Skeletal muscle tissue (tissue), 4 donors: Measurements from ENCODE around the gene RTN4IP1. TPM values are rescaled to one million over a fixed set of nuclear protein-coding genes. Genes with fewer than 3 reads are reported as not detected.
A peak's percentile ranks its signal among the peaks of the same experiment; 100 is the strongest.
"Not testable (repeated sequence)": the region's sequence is repeated elsewhere in the genome, so short reads cannot be mapped to it uniquely, and the experiment has no call there.

ENCODE experiments used
- H3K27ac ChIP-seq: one replicate; pipeline ENCODE4 v1.7.0; 2013; ENCODE audit warnings: mild to moderate bottlenecking, low read depth, low read length, inconsistent platforms
- H3K27me3 ChIP-seq, 3 donors: one replicate each; pipeline ENCODE4 v1.7.0; 2013; ENCODE audit warnings: low read length in 3 of 3; ENCODE audit not compliant: control insufficient read depth in 3 of 3, insufficient read depth in 3 of 3
- H3K36me3 ChIP-seq, 3 donors: one replicate each; pipeline ENCODE4 v1.7.0; 2013; ENCODE audit warnings: low read length in 3 of 3; ENCODE audit not compliant: control insufficient read depth in 3 of 3, insufficient read depth in 3 of 3
- H3K4me1 ChIP-seq, 3 donors: one replicate each; pipeline ENCODE4 v1.7.0; 2013; ENCODE audit warnings: low read length in 3 of 3, mild to moderate bottlenecking in 3 of 3; ENCODE audit not compliant: control insufficient read depth in 3 of 3, insufficient read depth in 3 of 3
- H3K4me3 ChIP-seq, 3 donors: one replicate each; pipeline ENCODE4 v1.7.0; 2013; ENCODE audit warnings: low read length in 3 of 3
- H3K9ac ChIP-seq, 3 donors: one replicate each; pipeline ENCODE4 v1.7.0; 2013; ENCODE audit warnings: low read length in 3 of 3, mild to moderate bottlenecking in 3 of 3, moderate library complexity in 2 of 3, low read depth in 1 of 3
- H3K9me3 ChIP-seq, 3 donors: one replicate each; pipeline ENCODE4 v1.7.0; 2013; ENCODE audit warnings: low read length in 3 of 3; ENCODE audit not compliant: control insufficient read depth in 3 of 3
- total RNA-seq: library from RNA; depleted of rRNA; stranded (reverse); fragments of >200 nt; gene quantifications from one replicate; pipeline ENCODE4 v1.2.3, GENCODE V29; 2014
- donor health status: Osteomylitis.

Gene RTN4IP1
- total RNA-seq, 1 donor from 2014 or later = 8.4 TPM

DNA sequence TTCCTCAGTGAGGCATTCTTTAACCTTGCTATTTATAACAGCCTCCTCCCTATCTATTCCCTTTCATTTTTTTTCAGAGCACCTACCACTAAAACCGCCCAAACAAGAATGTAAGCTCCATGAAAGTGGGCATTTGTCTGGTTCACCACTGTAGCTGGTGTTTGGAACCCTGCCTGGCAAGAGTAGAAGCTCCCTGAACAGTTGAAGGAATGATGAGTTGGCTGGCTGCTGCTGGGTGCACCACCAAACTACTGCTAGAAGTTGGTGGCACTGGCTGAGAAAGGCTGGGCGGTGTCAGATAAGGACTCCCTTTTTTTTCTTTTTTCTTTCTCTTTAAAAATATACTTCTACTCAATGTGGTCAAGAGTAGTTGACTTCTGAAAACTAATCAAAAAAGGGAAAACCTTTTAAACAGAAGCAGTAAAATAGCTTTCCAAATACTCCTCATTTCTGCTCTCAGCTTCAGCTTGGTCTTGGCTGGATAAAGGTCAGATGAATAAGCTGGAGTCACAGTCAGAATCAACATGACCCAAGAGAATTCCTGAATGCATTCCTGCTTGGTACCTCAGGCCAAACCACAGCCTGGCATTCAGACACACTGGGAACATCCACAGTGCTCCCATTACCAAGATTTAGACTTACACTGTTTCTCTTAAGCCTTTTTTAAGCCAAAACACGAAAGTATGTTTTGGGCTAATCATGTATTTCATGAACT, 38.0 kb downstream of the RTN4IP1 start:
- H3K27me3 ChIP-seq = no peaks in the 10 kb centered on the region
- H3K36me3 ChIP-seq = peaks cover 0 to 12% (median 6%) of the 10 kb centered on the region in 3 donors
- peaks cover 3 to 10% (median 9%) of the 10 kb centered on the region in 3 donors for H3K4me1 ChIP-seq
- H3K4me3 ChIP-seq = no peak overlapping the region
- no peak overlapping the region for H3K9ac ChIP-seq
- H3K9me3 ChIP-seq = no peaks in the 10 kb centered on the region
- peak overlapping the region; percentile 50 for H3K27ac ChIP-seq

DNA sequence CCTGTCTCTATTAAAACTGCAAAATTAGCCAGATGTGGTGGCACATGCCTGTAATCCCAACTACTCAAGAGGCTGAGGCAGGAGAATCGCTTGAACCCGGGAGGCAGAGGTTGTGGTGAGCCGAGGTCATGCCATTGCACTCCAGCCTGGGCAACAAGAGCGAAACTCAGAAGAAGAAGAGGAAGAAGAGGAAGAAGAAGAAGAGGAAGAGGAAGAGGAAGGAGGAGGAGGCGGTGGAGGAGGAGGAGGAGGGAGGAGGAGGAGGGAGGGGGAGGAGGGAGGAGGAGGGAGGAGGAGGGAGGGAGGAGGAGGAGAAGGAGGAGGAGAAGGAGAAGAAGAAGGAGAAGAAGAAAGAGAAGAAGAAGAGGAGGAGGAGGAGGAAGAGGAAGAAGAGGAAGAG, 40.4 kb downstream of the RTN4IP1 start:
- not testable (repeated sequence) for H3K4me1 ChIP-seq, H3K27me3 ChIP-seq, H3K9ac ChIP-seq, H3K9me3 ChIP-seq, H3K27ac ChIP-seq, H3K4me3 ChIP-seq
- H3K36me3 ChIP-seq = peaks cover 0 to 17% (median 12%) of the 10 kb centered on the region in 3 donors

DNA sequence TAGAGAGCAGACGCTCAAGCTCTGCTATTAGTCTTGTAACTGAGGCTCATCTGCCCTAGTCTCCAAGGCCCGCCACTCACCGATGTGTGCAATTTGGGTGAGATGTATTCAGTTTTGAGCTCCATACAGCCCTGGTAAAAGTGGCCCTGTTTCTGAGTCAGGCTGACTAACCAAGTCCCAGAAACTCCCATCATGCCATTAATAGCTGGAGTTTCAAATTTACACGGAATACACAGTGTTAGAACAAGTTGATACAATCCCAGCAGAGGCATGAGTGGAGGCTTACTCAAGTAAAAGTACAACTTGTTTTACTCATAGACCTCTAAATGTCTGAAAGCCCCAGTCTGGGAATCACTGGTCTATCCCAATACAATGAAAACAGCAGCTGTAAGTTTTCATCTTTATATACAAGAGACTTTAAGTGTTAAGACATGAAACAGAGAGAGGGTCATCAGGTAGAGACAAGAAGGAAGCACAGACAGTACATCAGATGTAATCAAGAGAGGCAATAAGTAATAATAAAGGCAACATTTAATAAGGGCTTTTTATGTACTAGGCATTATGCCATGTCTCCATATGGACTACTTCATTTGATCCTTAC, 42.4 kb downstream of the RTN4IP1 start:
- Histone ChIP-seq H3K4me3 (no peak overlapping the region), H3K9me3 (no peaks in the 10 kb centered on the region), H3K27me3 (no peaks in the 10 kb centered on the region), H3K9ac (no peak overlapping the region), H3K36me3 (peaks cover 5 to 25% (median 21%) of the 10 kb centered on the region in 3 donors), H3K4me1 (peaks cover 3 to 10% (median 9%) of the 10 kb centered on the region in 3 donors), H3K27ac (no peak overlapping the region)

GRCh38 chr6:106581468-106581867, 47.8 kb downstream of the RTN4IP1 start:
- Histone ChIP-seq H3K4me1 (peaks cover 0 to 9% (median 5%) of the 10 kb centered on the region in 3 donors), H3K4me3 (no peak overlapping the region), H3K36me3 (peaks cover 8 to 19% (median 15%) of the 10 kb centered on the region in 3 donors), H3K9me3 (no peaks in the 10 kb centered on the region), H3K27ac (peak overlapping the region; percentile 39), H3K27me3 (no peaks in the 10 kb centered on the region), H3K9ac (no peak overlapping the region)

DNA sequence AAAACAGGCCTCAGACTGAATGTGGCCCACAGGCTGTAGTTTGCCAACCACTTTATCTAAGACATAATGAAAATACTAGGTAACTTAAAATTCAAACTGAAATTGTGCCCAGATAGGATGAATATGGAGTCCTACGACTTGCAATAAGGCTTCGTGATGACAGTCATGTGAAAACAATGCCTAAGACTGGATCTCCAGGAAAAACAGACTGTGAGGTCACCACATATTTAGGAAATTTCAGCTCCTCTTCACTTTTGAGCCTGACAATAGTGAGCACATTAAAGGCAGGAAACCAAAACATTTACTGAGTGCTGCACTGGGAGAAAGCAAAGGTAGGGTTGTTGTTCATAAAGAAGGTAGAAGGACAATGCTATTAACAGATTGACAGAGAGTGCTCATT, 50.0 kb downstream of the RTN4IP1 start:
- H3K9me3 ChIP-seq = no peaks in the 10 kb centered on the region
- no peak overlapping the region for H3K9ac ChIP-seq
- no peak overlapping the region for H3K4me3 ChIP-seq
- H3K36me3 ChIP-seq = peaks cover 8 to 19% (median 14%) of the 10 kb centered on the region in 3 donors
- H3K4me1 ChIP-seq = peaks cover 0 to 21% (median 20%) of the 10 kb centered on the region in 3 donors
- H3K27ac ChIP-seq = no peak overlapping the region
- H3K27me3 ChIP-seq = no peaks in the 10 kb centered on the region

- peaks cover 3 to 28% (median 11%) of the 10 kb centered on the region in 3 donors for H3K36me3 ChIP-seq
- H3K9ac ChIP-seq = peak overlapping the region; percentile 37 to 69 (median 48)
- no peaks in the 10 kb centered on the region for H3K27me3 ChIP-seq
- peak overlapping the region; percentile 87 for H3K27ac ChIP-seq
- no peaks in the 10 kb centered on the region for H3K9me3 ChIP-seq
- H3K4me3 ChIP-seq = no peak overlapping the region
- H3K4me1 ChIP-seq = peaks cover 0 to 30% (median 23%) of the 10 kb centered on the region in 3 donors
Observed at GRCh38 chr6:106574741-106575458, 54.4 kb downstream of the RTN4IP1 start.

DNA sequence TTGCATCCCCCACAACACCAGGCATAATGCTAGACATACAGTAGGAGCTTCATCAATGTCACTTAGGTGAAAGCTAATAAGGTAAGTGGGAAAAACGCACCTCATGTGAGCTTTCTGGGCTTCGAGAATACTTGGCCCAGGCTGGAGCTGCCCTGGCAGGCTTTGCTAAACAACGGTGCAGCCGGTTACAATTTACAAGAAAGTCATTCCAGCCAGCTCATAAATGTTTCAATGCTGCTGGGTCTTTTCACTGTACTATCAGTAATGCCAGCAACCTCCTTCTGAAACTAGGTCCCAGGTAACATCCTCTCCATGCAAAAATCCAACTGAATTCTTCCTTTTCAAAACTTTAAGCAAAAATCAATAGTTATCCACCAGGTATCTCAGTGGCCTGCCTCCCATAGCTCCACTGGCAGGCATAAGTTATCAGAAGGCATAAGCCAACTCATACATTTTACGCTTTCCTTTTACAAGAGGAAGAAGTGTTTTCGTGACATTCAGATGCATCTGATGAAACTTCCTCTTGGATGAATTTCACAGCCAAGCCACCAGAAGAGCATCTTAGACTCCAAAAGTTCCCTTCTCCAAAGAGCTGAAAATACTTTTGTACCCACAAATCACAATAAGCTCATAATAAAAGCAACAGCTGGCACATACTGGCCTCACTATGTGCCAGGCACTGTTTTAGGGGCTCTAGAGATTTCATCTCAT, 56.3 kb downstream of the RTN4IP1 start:
- Histone ChIP-seq H3K27ac (no peak overlapping the region), H3K9me3 (no peaks in the 10 kb centered on the region), H3K9ac (peak overlapping the region in 1 of 3 donors; percentile 19), H3K4me3 (no peak overlapping the region), H3K27me3 (no peaks in the 10 kb centered on the region), H3K36me3 (peaks cover 10 to 33% (median 13%) of the 10 kb centered on the region in 3 donors), H3K4me1 (peaks cover 0 to 28% (median 23%) of the 10 kb centered on the region in 3 donors)

DNA sequence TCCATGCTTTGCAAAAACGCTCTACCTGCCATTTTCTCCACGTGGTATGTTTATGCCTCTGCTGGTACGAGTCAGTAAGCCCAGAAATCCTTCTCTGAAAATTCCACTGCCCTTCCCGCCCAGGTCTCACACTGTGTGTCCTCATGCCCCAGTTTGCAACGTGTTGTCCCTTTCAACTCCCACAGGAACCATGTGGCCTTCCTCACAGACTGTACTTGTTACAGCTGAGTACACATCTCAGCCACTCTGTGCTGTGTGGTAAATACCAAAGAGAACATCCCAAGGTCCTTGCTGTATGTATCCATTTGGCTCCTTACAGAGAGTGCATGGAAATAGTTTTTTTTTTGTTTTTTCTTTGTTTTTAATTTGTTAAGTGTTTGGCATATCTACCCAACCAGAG, 56.9 kb downstream of the RTN4IP1 start:
- H3K9ac ChIP-seq = no peak overlapping the region
- H3K27ac ChIP-seq = no peak overlapping the region
- no peak overlapping the region for H3K4me3 ChIP-seq
- peaks cover 11 to 35% (median 16%) of the 10 kb centered on the region in 3 donors for H3K36me3 ChIP-seq
- H3K9me3 ChIP-seq = no peaks in the 10 kb centered on the region
- no peaks in the 10 kb centered on the region for H3K27me3 ChIP-seq
- H3K4me1 ChIP-seq = peaks cover 0 to 28% (median 23%) of the 10 kb centered on the region in 3 donors

GRCh38 chr6:106569428-106569827, 59.9 kb downstream of the RTN4IP1 start:
- peaks cover 11 to 30% (median 16%) of the 10 kb centered on the region in 3 donors for H3K36me3 ChIP-seq
- H3K4me1 ChIP-seq = peaks cover 2 to 17% (median 10%) of the 10 kb centered on the region in 3 donors
- no peak overlapping the region for H3K9ac ChIP-seq
- no peak overlapping the region for H3K27ac ChIP-seq
- H3K27me3 ChIP-seq = no peaks in the 10 kb centered on the region
- H3K4me3 ChIP-seq = no peak overlapping the region
- no peaks in the 10 kb centered on the region for H3K9me3 ChIP-seq
